Liver (tissue), 9 donors: Measurements from ENCODE around the gene ADGRG1. TPM values are rescaled to one million over a fixed set of nuclear protein-coding genes. Genes with fewer than 3 reads are reported as not detected.

Source experiments
- DNase-seq: peaks from one replicate; pipeline ENCODE4 v3.0.0-alpha.2; 2017; ENCODE audit warnings: low spot score
- H3K27ac ChIP-seq, 2 donors: one replicate each; pipeline ENCODE4 v1.7.0; 2013; ENCODE audit warnings: inconsistent platforms in 2 of 2, low read length in 2 of 2, control low read depth in 1 of 2, low read depth in 1 of 2, mild to moderate bottlenecking in 1 of 2
- H3K27me3 ChIP-seq, 4 donors: one replicate each; pipeline versions ENCODE4 v1.6.1 to v1.7.0; 2013; ENCODE audit warnings: low read length in 3 of 4, inconsistent platforms in 1 of 4, mild to moderate bottlenecking in 1 of 4, moderate library complexity in 1 of 4; ENCODE audit not compliant: control insufficient read depth in 4 of 4, insufficient read depth in 4 of 4
- H3K36me3 ChIP-seq, 4 donors: one replicate each; pipeline versions ENCODE4 v1.6.1 to v1.7.0; 2013; ENCODE audit warnings: low read length in 3 of 4, mild to moderate bottlenecking in 3 of 4, low read depth in 1 of 4, moderate library complexity in 1 of 4; ENCODE audit not compliant: control insufficient read depth in 4 of 4, insufficient read depth in 3 of 4
- H3K4me1 ChIP-seq, 4 donors: one replicate each; pipeline versions ENCODE4 v1.6.1 to v1.7.0; 2013; ENCODE audit warnings: low read length in 3 of 4, mild to moderate bottlenecking in 3 of 4, moderate library complexity in 1 of 4; ENCODE audit not compliant: control insufficient read depth in 4 of 4, insufficient read depth in 4 of 4
- H3K4me3 ChIP-seq, 3 donors: one replicate each; pipeline versions ENCODE4 v1.6.1 to v1.7.0; 2013; ENCODE audit warnings: low read length in 3 of 3, control low read depth in 1 of 3, low read depth in 1 of 3, mild to moderate bottlenecking in 1 of 3
- H3K9ac ChIP-seq, 2 donors: one replicate each; pipeline ENCODE4 v1.7.0; 2013; ENCODE audit warnings: low read length in 2 of 2, mild to moderate bottlenecking in 2 of 2, moderate library complexity in 2 of 2, control low read depth in 1 of 2, low read depth in 1 of 2
- H3K9me3 ChIP-seq, 4 donors: one replicate each; pipeline versions ENCODE4 v1.6.1 to v1.7.0; 2013; ENCODE audit warnings: low read length in 3 of 4; ENCODE audit not compliant: control insufficient read depth in 4 of 4
- ATF3 ChIP-seq: IDR thresholded peaks from 2 replicates; pipeline ENCODE4 v1.6.1; 2016; ENCODE audit warnings: antibody characterized with exemption
- FOXA1 ChIP-seq: IDR thresholded peaks from 2 replicates; pipeline ENCODE4 v1.6.1; 2016; ENCODE audit warnings: antibody characterized with exemption
- FOXA2 ChIP-seq: IDR thresholded peaks from 2 replicates; pipeline ENCODE4 v1.6.1; 2016; ENCODE audit warnings: antibody characterized with exemption
- GABPA ChIP-seq, 2 donors: IDR thresholded peaks in 1 of 2; conservative IDR thresholded peaks in 1 of 2; 2 replicates each; pipeline ENCODE4 v1.6.1; 2016; ENCODE audit warnings: antibody characterized with exemption in 2 of 2, mild to moderate bottlenecking in 1 of 2, moderate library complexity in 1 of 2
- HNF4A ChIP-seq, 2 donors: conservative IDR thresholded peaks; 2 replicates each; pipeline ENCODE4 v1.6.1; 2016; ENCODE audit warnings: antibody characterized with exemption in 2 of 2, mild to moderate bottlenecking in 2 of 2
- HNF4G ChIP-seq: IDR thresholded peaks from 2 replicates; pipeline ENCODE4 v1.6.1; 2016; ENCODE audit warnings: antibody characterized with exemption
- JUND ChIP-seq, 2 donors: IDR thresholded peaks; 2 replicates each; pipeline ENCODE4 v1.6.1; 2016; ENCODE audit warnings: antibody characterized with exemption in 2 of 2
- NR2F2 ChIP-seq: IDR thresholded peaks from 2 replicates; pipeline ENCODE4 v1.6.1; 2016; ENCODE audit warnings: antibody characterized with exemption
- RAD21 ChIP-seq, 2 donors: IDR thresholded peaks; 2 replicates each; pipeline ENCODE4 v1.6.1; 2016; ENCODE audit warnings: antibody characterized with exemption in 2 of 2, mild to moderate bottlenecking in 2 of 2
- REST ChIP-seq: IDR thresholded peaks from 2 replicates; pipeline ENCODE4 v1.6.1; 2016; ENCODE audit warnings: antibody characterized with exemption, mild to moderate bottlenecking
- RXRA ChIP-seq, 2 donors: IDR thresholded peaks; 2 replicates each; pipeline ENCODE4 v1.6.1; 2017 to 2018; ENCODE audit warnings: antibody characterized with exemption in 2 of 2, mild to moderate bottlenecking in 1 of 2
- SP1 ChIP-seq: IDR thresholded peaks from 2 replicates; pipeline ENCODE4 v1.6.1; 2018; ENCODE audit warnings: antibody characterized with exemption, mild to moderate bottlenecking
- TAF1 ChIP-seq: conservative IDR thresholded peaks from 2 replicates; pipeline ENCODE4 v1.6.1; 2016; ENCODE audit warnings: antibody characterized with exemption, mild to moderate bottlenecking
- YY1 ChIP-seq: IDR thresholded peaks from 2 replicates; pipeline ENCODE4 v1.6.1; 2016; ENCODE audit warnings: antibody characterized with exemption, mild to moderate bottlenecking
- ZBTB33 ChIP-seq: IDR thresholded peaks from 2 replicates; pipeline ENCODE4 v1.6.1; 2016; ENCODE audit warnings: antibody characterized with exemption
- WGBS: extraction: QIAGEN DNeasy Blood & Tissue Kit; methylation state at CpG from one replicate; pipeline ENCODE4 v1.1.7; 2013; 5-methylcytosine and 5-hydroxymethylcytosine counted together
- polyA plus RNA-seq, 2 donors: library from polyadenylated mRNA; stranded (reverse) in 1 of 2; unstranded in 1 of 2; fragments of 200-250 nt in 1 of 2; fragments of >200 nt in 1 of 2; fragmentation: Nextera tagmentation in 1 of 2; extraction: Ambion mirVana in 1 of 2; gene quantifications; one replicate each; pipeline versions ENCODE4 v1.2.1 to v1.2.3, GENCODE V29; 2013 to 2015
- total RNA-seq, 2 donors: library from RNA; depleted of rRNA; stranded (reverse); fragments of >200 nt; gene quantifications; one replicate each; pipeline ENCODE4 v1.2.3, GENCODE V29; 2014
- donor health status: healthy.
- donor health status: healthy.
- donor health status: healthy.
- donor health status: healthy.
- donor health status: healthy.

Gene ADGRG1
- total and polyA plus RNA-seq, 4 donors, result 1.7 to 3.3 (median 2.0) TPM

- no peak for DNase-seq
- no peak overlapping the region for H3K9ac ChIP-seq
- no peaks in the 10 kb centered on the region for H3K27me3 ChIP-seq
- H3K4me3 ChIP-seq, result no peak overlapping the region
- no peak overlapping the region for H3K27ac ChIP-seq
- TF ChIP-seq ZBTB33 (no peak), HNF4A (conservative IDR thresholded peaks at IDR 0.05) (no peak), JUND (IDR thresholded peaks at IDR 0.05) (no peak), RAD21 (IDR thresholded peaks at IDR 0.05) (no peak), TAF1 (no peak), RXRA (IDR thresholded peaks at IDR 0.05) (no peak), FOXA1 (no peak), GABPA (IDR thresholded peaks at IDR 0.05 in 1 of 2, conservative IDR thresholded peaks at IDR 0.05 in 1 of 2) (no peak), REST (no peak), NR2F2 (no peak)
- peaks cover 6 to 18% (median 16%) of the 10 kb centered on the region in 4 donors for H3K4me1 ChIP-seq
- H3K9me3 ChIP-seq, result no peaks in the 10 kb centered on the region
- no peaks in the 10 kb centered on the region for H3K36me3 ChIP-seq
- 93% methylated on average over 3 of the region's 3 CpGs for WGBS
Observed at GRCh38 chr16:57708168-57708567, 79.7 kb downstream of the ADGRG1 start.

GRCh38 chr16:57709663-57710062 is 81.2 kb downstream of the ADGRG1 start:
- Histone ChIP-seq H3K27me3 (no peaks in the 10 kb centered on the region), H3K27ac (no peak overlapping the region), H3K9me3 (no peaks in the 10 kb centered on the region), H3K4me1 (peaks cover 0 to 6% (median 3%) of the 10 kb centered on the region in 4 donors), H3K36me3 (no peaks in the 10 kb centered on the region), H3K9ac (no peak overlapping the region), H3K4me3 (no peak overlapping the region)
- TF ChIP-seq ATF3 (peak; percentile 73), RAD21 (IDR thresholded peaks at IDR 0.05) (peak; percentile 22 to 36), YY1 (no peak), SP1 (peak; percentile 28), REST (no peak), JUND (IDR thresholded peaks at IDR 0.05) (peak in 1 of 2 donors; percentile 30), RXRA (IDR thresholded peaks at IDR 0.05) (no peak), HNF4A (conservative IDR thresholded peaks at IDR 0.05) (peak; percentile 78 to 80), HNF4G (peak; percentile 14), FOXA2 (peak; percentile 51)
- WGBS, result 38% methylated on average over 3 of the region's 3 CpGs
- DNase-seq, result no peak
